GM19043 (cell line): ENCODE measurements around the gene SLC35F1.

Experiments used
- ATAC-seq: cut with Tn5 transposase; IDR thresholded peaks from one replicate; pipeline ENCODE4 v1.9.1; 2021; ENCODE audit warnings: low read depth; ENCODE audit not compliant: unreplicated experiment

Gene SLC35F1

GRCh38 chr6:118174071-118174470, 267.0 kb downstream of the SLC35F1 start:
- ATAC-seq, result no peak

- ATAC-seq, result no peak
Measured at GRCh38 chr6:118177720-118178119, 270.7 kb downstream of the SLC35F1 start.

GRCh38 chr6:118179048-118179447, 272.0 kb downstream of the SLC35F1 start:
- no peak for ATAC-seq

GRCh38 chr6:118186672-118187567, 279.9 kb downstream of the SLC35F1 start:
- ATAC-seq, result peak; percentile 62

- peak; percentile 30 for ATAC-seq
Measured at GRCh38 chr6:118187568-118188164, 280.6 kb downstream of the SLC35F1 start.

- ATAC-seq, result no peak
Measured at GRCh38 chr6:118188561-118188960, 281.5 kb downstream of the SLC35F1 start.

- no peak for ATAC-seq
Measured at GRCh38 chr6:118197539-118197938, 290.5 kb downstream of the SLC35F1 start.

- no peak for ATAC-seq
Measured at GRCh38 chr6:118198746-118199145, 291.7 kb downstream of the SLC35F1 start.

GRCh38 chr6:118200160-118200559, 293.1 kb downstream of the SLC35F1 start:
- ATAC-seq, result no peak

- ATAC-seq, result no peak
Measured at GRCh38 chr6:118202517-118202916, 295.5 kb downstream of the SLC35F1 start.

- ATAC-seq, result no peak
Measured at GRCh38 chr6:118203545-118203944, 296.5 kb downstream of the SLC35F1 start.

GRCh38 chr6:118206221-118206620, 299.2 kb downstream of the SLC35F1 start:
- ATAC-seq, result no peak

GRCh38 chr6:118207947-118208346, 300.9 kb downstream of the SLC35F1 start:
- no peak for ATAC-seq

- no peak for ATAC-seq
Measured at GRCh38 chr6:118212451-118213173, 305.5 kb downstream of the SLC35F1 start.

GRCh38 chr6:118215269-118215668, 308.2 kb downstream of the SLC35F1 start:
- no peak for ATAC-seq

GRCh38 chr6:118216751-118217150, 309.7 kb downstream of the SLC35F1 start:
- no peak for ATAC-seq

GRCh38 chr6:118218156-118218555, 311.1 kb downstream of the SLC35F1 start:
- ATAC-seq, result no peak

GRCh38 chr6:118220429-118221128, 313.5 kb downstream of the SLC35F1 start:
- ATAC-seq, result no peak

- no peak for ATAC-seq
Measured at GRCh38 chr6:118223316-118223715, 316.3 kb downstream of the SLC35F1 start.

GRCh38 chr6:118228886-118229285, 321.8 kb downstream of the SLC35F1 start:
- no peak for ATAC-seq
